Cardiac muscle cell (in vitro differentiated cells and primary cell): Measurements from ENCODE around the gene RGMB. TPM values are rescaled to one million over a fixed set of nuclear protein-coding genes. Genes with fewer than 3 reads are reported as not detected.

Experiments used
- DNase-seq, 2 donors: peaks; one replicate each; pipeline versions ENCODE4 v3.0.0 to v3.0.0-alpha.2; 2010 to 2017; ENCODE audit warnings: low read depth in 1 of 2, low spot score in 1 of 2
- H3K27ac ChIP-seq: fragments of 200-600 bp; sonication (generic); 2 replicates; pipeline ENCODE4 v1.5.1; 2016
- H3K27me3 ChIP-seq: fragments of 200-600 bp; sonication (generic); 2 replicates; pipeline ENCODE4 v1.6.0; 2016; ENCODE audit warnings: control low read depth
- H3K36me3 ChIP-seq: fragments of 200-600 bp; sonication (generic); 2 replicates; pipeline ENCODE4 v1.5.1; 2016; ENCODE audit warnings: control low read depth
- H3K4me1 ChIP-seq: fragments of 200-600 bp; sonication (generic); 2 replicates; pipeline ENCODE4 v1.8.1; 2017; ENCODE audit warnings: low read depth, mild to moderate bottlenecking, mixed run types
- H3K4me3 ChIP-seq: fragments of 200-600 bp; sonication (generic); 2 replicates; pipeline ENCODE4 v1.5.1; 2016; ENCODE audit warnings: mild to moderate bottlenecking
- H3K9me3 ChIP-seq: fragments of 200-600 bp; sonication (generic); 2 replicates; pipeline ENCODE4 v1.5.1; 2017; ENCODE audit warnings: low read depth, mild to moderate bottlenecking, control low read depth
- CTCF ChIP-seq: IDR thresholded peaks from 2 replicates; pipeline ENCODE4 v1.5.1; 2012; ENCODE audit warnings: low read depth, mild to moderate bottlenecking, low read length
- polyA plus RNA-seq: library from polyadenylated mRNA; unstranded; fragments of >200 nt; fragmentation: Nextera tagmentation; extraction: Ambion mirVana; gene quantifications from 2 replicates; pipeline ENCODE4 v1.2.1, GENCODE V29; 2016
- total RNA-seq: library from RNA; depleted of rRNA; stranded (reverse); fragments of >200 nt; gene quantifications from 2 replicates; pipeline ENCODE4 v1.2.3, GENCODE V29; 2016

RGMB gene
- total and polyA plus RNA-seq, 2 experiments from 2014 or later: 7.1 to 15.6 TPM

DNA sequence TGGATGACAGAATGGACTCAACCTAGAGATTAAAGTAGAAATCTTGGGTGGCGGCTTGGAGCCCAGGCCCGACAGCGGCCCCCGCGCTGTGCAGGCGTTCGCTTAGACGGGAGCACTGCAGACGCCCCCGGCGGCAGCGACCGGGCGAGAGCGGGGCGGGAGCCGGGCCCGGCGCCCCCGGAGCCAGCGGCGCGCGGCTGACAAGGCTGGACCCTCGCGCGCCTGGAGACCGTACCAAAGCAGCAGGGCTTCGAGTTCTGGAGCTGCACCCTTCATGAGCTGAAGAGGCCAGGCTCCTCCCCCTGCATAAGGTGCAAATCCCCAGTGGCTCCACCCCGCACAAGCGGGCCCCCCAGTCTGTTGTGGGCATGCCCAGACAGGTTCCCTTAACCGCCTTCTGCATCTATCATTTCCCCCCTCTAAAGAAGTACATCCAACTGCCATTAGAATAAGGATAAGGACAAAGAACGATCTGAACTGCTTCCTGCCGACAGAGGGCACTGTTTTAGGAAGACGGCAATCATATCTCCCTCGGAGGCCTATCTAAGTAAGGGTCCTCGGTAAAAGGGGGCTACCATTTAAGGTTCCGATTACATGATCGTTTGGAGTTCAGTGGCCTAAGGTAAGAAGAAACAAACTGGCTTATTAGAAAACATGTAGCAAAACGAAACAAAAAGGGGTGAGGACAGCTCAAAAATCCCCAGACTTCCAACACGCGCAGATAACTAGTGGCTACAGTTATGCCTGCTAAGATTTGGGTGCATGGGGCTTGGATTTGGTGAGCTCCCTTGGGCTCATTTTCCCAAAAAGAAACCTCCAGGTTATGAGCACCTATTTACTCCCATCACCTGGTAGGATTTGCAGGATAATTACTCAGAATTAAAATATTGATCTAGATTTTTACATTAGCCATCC is 66.3 kb downstream of the RGMB start:
- H3K36me3 ChIP-seq: no peaks in the 10 kb centered on the region
- no peak overlapping the region for H3K4me3 ChIP-seq
- H3K9me3 ChIP-seq: no peaks in the 10 kb centered on the region
- H3K27me3 ChIP-seq: no peaks in the 10 kb centered on the region
- no peak overlapping the region for H3K27ac ChIP-seq
- H3K4me1 ChIP-seq: no peaks in the 10 kb centered on the region
- DNase-seq: peak in 1 of 2 donors; percentile 59
- peak; percentile 45 for TF ChIP-seq CTCF

- no peaks in the 10 kb centered on the region for H3K36me3 ChIP-seq
- no peaks in the 10 kb centered on the region for H3K4me1 ChIP-seq
- TF ChIP-seq CTCF: no peak
- H3K27me3 ChIP-seq: no peaks in the 10 kb centered on the region
- no peaks in the 10 kb centered on the region for H3K9me3 ChIP-seq
- H3K27ac ChIP-seq: no peak overlapping the region
- DNase-seq: peak in 1 of 2 donors; percentile 20
- no peak overlapping the region for H3K4me3 ChIP-seq
Observed at GRCh38 chr5:98840946-98841345, 67.5 kb downstream of the RGMB start.

DNA sequence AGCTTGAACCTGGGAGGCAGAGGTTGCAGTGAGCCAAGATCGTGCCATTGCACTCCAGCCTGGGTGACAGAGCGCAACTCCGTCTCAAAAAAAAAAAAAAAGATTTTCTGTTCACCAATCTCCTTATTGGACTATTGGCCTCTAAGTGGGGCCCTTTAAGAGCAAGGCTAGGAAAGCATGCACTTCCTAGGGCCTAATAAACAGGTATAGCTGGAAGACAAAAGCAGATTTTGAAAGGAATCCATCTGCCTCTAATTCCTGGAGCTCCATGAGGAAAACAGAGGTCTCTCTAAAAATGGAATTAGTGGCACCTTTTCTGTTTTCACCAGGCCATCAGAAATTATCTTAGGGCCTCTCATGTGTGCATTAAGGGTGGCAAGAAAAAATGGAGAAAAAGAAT is 70.0 kb downstream of the RGMB start:
- Histone ChIP-seq H3K9me3 (no peaks in the 10 kb centered on the region), H3K4me3 (no peak overlapping the region), H3K4me1 (no peaks in the 10 kb centered on the region), H3K27ac (no peak overlapping the region), H3K27me3 (no peaks in the 10 kb centered on the region), H3K36me3 (no peaks in the 10 kb centered on the region)
- DNase-seq: no peak
- no peak for TF ChIP-seq CTCF

DNA sequence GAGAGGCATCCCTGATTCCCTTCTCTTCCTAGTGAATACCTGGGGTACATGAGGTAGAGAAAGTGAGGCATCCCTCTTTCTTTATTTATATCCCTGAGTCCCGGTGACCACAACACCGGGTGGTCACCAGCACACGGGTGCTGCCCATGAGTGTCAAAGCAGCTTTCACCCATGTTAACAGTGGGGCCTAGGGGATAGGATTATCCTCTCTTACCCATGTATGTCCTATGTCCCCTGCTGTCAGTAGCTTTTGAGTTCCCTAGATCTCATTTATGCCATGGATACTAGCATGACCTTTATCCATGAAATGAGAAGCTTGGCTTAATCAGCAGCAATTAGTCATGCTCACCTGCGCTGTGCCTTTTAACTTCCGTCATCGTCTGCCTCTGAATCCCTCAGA is 71.4 kb downstream of the RGMB start:
- TF ChIP-seq CTCF: no peak
- no peak for DNase-seq
- no peak overlapping the region for H3K27ac ChIP-seq
- no peaks in the 10 kb centered on the region for H3K4me1 ChIP-seq
- no peaks in the 10 kb centered on the region for H3K9me3 ChIP-seq
- no peak overlapping the region for H3K4me3 ChIP-seq
- H3K36me3 ChIP-seq: no peaks in the 10 kb centered on the region
- H3K27me3 ChIP-seq: no peaks in the 10 kb centered on the region

- no peaks in the 10 kb centered on the region for H3K36me3 ChIP-seq
- H3K4me3 ChIP-seq: no peak overlapping the region
- H3K27ac ChIP-seq: no peak overlapping the region
- no peak for TF ChIP-seq CTCF
- DNase-seq: no peak
- H3K27me3 ChIP-seq: no peaks in the 10 kb centered on the region
- H3K9me3 ChIP-seq: no peaks in the 10 kb centered on the region
- no peaks in the 10 kb centered on the region for H3K4me1 ChIP-seq
Observed at GRCh38 chr5:98845878-98846277, 72.4 kb downstream of the RGMB start.

Other genes with a start within 250 kb of the RGMB start
- gene CHD1, start 155.3 kb downstream of the RGMB start, total RNA-seq: 27.9 and 47.2 TPM in 2 replicates
- gene CHD1, start 155.3 kb downstream of the RGMB start, polyA plus RNA-seq: 11.4 and 18.2 TPM in 2 replicates